Limb (tissue), 2 donors: ENCODE measurements around the gene USP9X.
"Not testable (repeated sequence)": the region's sequence is repeated elsewhere in the genome, so short reads cannot be mapped to it uniquely, and the experiment has no call there.

Experiments
- DNase-seq, 2 donors: peaks; one replicate each; pipeline ENCODE4 v3.0.0-alpha.2; 2016; ENCODE audit errors: extremely low spot score in 2 of 2

The USP9X gene

DNA sequence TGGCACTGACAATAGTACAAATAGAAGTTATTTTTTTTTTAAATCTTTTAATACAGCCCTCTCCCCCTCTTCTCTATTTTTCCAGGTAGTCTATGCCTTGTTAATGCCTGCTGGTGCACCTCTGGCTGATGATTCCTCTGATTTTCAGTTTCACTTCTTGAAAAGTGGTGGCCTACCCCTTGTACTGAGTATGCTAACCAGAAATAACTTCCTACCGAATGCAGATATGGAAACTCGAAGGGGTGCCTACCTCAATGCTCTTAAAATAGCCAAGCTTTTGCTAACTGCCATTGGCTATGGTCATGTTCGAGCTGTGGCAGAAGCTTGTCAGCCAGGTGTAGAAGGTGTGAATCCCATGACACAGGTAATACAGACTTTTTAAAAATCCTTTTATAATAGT is 99.1 kb downstream of the USP9X start:
- no peak for DNase-seq

DNA sequence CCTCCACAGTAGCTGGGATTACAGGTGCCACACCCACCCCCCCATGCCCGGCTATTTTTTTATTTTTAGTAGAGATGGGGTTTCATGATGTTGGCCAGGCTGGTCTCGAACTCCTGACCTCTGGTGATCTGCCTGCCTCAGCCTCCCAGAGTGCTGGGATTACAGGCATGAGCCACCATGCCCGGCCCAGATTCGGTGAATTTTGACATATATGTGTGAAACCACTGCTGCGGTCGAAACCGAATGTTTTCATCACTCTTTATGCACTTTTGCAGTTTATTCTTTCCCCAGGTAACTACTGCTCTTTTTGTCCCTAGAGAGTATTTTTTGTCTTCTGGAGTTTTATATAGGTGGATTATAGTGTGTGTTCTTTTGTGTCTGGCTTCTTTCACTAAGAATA is 101.7 kb downstream of the USP9X start:
- DNase-seq = not testable (repeated sequence)

GRCh38 chrX:41189156-41189555 is 103.9 kb downstream of the USP9X start:
- DNase-seq = no peak

DNA sequence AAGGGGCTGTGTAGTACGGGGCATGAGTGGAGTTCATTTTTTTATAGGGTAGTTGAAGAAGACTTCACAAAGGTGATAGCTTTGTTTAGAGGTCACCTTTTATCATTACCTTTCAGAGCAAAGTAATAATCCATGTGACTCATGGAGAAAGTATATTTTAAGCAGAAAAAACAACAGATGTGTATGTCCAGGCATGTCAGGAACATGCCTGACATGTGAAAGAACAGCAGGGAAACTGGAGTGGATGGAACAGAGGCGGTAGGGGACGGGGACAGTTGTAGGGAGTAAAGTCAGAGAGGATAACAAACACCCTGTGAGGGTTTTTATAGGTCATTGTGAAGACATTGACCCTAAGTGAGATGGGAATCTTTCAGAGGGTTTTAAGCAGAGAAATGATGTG is 107.6 kb downstream of the USP9X start:
- DNase-seq = no peak

DNA sequence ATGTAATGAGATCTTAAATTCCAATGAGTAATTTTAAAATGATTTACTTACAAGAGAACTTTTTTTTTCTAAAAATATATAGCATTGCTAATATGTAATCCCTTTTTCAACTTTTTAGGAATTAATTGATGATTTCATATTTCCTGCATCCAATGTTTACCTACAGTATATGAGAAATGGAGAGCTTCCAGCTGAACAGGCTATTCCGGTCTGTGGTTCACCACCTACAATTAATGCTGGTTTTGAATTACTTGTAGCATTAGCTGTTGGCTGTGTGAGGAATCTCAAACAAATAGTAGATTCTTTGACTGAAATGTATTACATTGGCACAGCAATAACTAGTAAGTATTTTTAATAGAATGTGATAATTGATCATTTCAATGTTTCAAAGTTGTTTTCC is 113.2 kb downstream of the USP9X start:
- DNase-seq = no peak

DNA sequence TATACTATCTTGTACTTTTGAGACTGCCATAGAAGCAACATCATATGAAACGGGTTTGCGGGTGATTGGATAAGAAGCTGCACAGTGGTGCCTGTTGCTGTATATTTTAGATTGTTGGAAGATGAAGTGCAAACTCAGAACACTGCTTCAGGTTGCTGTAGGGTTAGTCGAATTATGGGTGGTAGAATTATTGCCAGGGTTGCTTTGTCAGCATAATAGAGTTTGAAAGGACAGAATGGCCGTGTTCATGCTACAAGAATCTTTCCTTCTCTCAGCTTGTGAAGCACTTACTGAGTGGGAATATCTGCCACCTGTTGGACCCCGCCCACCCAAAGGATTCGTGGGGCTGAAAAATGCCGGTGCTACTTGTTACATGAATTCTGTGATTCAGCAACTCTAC is 115.5 kb downstream of the USP9X start:
- no peak for DNase-seq

GRCh38 chrX:41209853-41210252 is 124.6 kb downstream of the USP9X start:
- DNase-seq = no peak

DNA sequence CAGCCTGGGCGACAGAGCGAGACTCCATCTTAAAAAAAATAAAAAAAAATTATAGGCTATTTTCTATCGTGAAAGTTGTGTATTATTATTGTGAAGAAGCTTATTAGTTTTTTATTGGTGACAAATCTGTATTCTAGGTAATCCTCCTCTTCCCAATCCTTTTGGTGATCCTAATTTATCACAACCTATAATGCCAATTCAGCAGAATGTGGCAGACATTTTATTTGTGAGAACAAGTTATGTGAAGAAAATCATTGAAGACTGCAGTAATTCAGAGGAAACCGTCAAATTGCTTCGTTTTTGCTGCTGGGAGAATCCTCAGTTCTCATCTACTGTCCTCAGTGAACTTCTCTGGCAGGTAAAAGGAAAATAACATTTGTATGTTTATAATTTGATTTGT is 139.4 kb downstream of the USP9X start:
- no peak for DNase-seq

- no peak for DNase-seq
Measured at GRCh38 chrX:41233988-41234387, 148.7 kb downstream of the USP9X start.

DNA sequence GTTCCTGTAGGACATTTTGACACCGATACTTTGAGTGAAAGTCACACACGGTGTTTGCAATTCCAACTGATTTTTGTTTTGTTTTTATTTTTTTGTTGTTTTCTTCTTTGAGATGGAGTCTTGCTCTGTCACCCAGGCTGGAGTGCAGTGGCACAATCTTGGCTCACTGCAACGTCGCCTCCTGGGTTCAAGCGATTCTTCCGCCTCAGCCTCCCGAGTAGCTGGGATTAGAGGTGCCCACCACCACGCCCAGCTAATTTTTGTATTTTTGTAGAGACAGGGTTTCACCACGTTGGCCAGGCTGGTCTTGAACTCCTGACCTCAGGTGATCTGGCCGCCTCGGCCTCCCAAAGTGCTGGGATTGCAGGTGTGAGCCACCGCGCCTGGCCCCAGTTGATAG is 149.2 kb downstream of the USP9X start:
- not testable (repeated sequence) for DNase-seq

- DNase-seq = no peak
Measured at GRCh38 chrX:41234962-41235361, 149.7 kb downstream of the USP9X start.

DNA sequence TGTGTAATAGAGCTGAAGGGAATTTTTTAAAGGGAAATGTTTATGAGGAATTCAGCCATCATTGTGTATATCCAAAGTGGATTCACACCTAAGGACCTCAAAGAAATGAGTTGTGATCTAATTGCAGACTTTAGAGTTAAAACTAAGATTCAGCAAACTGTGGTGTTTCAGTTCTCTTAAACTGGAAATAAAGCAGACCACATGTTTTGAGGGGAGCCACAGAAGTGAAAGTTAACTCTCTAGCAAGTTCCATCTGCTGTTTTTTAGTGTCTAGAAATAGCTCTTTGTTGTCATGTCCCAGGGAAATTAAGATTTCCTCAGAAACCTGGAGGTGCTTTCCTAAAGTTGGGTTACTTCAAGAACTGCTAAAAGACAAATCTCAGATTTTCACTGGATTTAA is 151.4 kb downstream of the USP9X start:
- no peak for DNase-seq

- DNase-seq = no peak
Measured at GRCh38 chrX:41240509-41240908, 155.3 kb downstream of the USP9X start.

DNA sequence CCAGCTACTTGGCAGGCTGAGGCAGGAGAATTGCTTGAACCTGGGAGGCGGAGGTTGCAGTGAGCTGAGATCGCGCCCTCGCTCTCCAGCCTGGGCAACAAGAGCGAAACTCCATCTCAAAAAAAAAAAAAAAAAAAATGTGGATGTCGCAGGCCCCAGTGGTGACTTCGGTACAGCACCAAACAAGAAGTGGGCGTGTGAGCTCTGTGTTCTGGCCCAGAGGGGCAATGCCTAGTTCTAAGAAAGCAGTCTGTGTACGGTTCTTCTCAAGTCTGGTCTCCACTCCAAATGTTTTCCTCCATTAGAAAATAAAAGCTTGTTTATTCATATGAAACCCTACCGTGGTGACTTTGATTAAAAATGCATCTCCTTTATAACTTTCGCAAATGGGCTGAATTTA is 156.7 kb downstream of the USP9X start:
- no peak for DNase-seq

DNA sequence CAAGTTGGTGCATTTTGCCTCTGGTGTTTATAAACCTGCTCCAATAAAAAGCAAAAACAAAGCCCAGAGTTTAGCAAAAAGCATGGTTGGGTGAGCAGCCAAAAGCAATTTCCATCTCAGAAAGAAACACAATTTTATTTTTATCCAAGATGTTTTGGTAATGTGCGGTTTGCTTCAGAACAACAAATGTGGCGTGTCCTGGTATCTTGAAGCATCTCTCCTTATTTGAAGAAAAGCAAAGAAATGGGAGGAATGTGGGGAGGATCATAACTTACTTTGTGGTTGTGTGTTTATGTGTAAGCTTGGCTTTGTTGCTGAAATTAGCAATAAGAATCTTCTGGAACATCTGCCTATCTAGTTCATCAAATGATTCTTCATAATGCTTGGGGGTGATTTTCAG is 160.4 kb downstream of the USP9X start:
- no peak for DNase-seq

DNA sequence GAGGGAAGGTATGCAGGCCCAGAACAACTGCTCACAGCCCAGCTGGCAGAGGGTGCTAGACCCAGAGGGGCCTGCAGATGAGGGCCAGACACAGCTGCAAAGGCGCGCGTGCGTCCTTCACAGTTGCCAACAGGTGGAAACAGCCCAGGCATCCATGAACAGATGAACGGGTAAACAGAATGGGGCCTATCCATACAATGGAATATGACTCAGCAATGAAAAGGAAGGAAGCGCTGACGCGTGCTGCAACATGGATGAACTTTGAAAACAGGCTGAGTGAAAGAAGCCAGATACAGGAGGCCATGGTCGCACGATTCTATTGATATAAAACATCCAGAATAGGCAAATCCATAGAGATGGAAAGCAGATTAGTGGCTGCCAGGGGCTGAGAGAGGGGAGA is 165.6 kb downstream of the USP9X start:
- no peak for DNase-seq

DNA sequence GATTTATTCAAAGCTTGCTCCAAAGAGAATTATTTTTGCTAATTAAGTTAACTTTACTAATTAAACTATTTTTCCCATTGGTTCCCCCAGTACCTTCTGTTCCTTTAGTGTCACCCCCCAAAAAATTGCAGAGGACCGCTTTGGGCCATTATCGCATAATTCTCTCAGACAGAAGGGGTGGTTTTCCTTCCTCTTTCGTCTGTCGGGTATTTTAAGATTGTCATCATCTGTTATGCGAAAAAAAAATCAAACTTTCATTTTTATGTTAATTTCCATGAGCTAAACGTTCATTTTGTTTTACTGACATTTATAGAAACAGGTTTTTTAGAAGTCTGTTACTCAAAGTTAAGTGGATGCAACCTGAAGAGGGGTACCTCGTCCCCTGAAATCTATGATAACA is 172.6 kb downstream of the USP9X start:
- DNase-seq = no peak

DNA sequence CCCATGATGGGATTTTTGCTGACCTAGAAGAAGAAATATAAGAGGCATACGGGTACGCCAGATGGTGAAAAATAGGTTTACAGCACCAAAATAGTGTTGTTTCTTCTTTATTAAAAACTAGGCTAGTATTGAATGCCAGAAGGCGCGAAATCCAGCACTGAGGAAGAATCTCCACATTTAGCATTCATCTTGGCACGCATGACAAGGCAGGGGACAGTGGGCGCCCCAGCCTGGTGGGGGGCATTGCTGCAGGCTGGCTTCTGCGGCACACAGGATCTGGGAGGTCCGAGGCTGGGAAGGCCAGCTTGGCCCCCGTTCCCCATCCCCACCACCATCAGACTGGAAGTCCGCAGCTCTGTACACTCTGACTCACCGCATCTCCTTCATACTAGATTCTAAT is 173.0 kb downstream of the USP9X start:
- no peak for DNase-seq

GRCh38 chrX:41258871-41259270 is 173.6 kb downstream of the USP9X start:
- DNase-seq = no peak

- no peak for DNase-seq
Measured at GRCh38 chrX:41259516-41259915, 174.3 kb downstream of the USP9X start.

DNA sequence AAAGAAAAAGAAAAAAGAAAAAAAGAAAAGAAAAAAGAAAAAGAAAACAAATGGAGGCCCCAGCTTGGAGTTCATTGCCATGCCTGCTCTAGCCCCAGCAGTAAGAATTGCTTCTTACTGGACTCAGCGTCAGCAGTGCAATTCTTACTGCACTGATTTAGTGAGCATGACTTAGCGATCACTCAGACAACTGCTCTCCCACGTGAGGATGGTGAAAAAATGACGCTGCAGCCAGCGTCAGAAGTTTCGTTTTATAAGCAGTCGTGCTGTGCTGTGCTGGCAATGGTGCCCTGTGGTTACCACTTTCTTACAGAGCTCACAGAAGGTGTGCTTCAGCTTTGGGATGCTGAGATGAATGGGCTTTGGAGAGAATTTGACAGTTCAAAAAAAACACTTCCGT is 180.4 kb downstream of the USP9X start:
- DNase-seq = no peak

DNA sequence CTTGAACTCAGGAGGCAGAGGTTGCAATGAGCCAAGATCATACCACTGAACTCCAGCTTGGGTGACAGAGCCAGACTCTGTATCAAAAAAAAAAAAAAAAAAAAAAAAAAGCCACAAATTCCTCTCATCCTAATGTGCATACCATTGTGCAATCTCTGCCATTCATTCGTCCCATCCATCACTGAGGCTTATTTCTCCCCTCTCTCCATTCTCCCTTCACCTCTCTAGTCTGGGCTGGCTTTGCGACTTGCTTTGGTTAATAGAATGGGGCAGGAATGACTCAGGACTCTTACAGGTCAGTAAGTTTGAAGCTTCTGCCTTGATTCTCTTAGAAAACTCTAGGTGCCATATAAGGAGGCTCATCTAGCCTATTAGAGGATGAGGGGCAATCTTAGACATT is 188.4 kb downstream of the USP9X start:
- DNase-seq = no peak

- peak; percentile 42 to 76 for DNase-seq
Measured at GRCh38 chrX:41275661-41276609, 190.7 kb downstream of the USP9X start.
